ENCODE data around the gene RNF212.
"Not testable (repeated sequence)": the region's sequence is repeated elsewhere in the genome, so short reads cannot be mapped to it uniquely, and the experiment has no call there.

Gene RNF212, protein sequence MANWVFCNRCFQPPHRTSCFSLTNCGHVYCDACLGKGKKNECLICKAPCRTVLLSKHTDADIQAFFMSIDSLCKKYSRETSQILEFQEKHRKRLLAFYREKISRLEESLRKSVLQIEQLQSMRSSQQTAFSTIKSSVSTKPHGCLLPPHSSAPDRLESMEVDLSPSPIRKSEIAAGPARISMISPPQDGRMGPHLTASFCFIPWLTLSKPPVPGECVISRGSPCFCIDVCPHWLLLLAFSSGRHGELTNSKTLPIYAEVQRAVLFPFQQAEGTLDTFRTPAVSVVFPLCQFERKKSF

GRCh38 chr4:1113311-1114009 is at the start of gene RNF212:
TSS of gene RNF212 (minus strand) at chr4:1113564. CDS start at chr4:1113464, 100 bp downstream.
- DNase-seq: peak; percentile 11

GRCh38 chr4:1160351-1160750 is 47.0 kb upstream of the RNF212 start:
- DNase-seq: no peak

DNA sequence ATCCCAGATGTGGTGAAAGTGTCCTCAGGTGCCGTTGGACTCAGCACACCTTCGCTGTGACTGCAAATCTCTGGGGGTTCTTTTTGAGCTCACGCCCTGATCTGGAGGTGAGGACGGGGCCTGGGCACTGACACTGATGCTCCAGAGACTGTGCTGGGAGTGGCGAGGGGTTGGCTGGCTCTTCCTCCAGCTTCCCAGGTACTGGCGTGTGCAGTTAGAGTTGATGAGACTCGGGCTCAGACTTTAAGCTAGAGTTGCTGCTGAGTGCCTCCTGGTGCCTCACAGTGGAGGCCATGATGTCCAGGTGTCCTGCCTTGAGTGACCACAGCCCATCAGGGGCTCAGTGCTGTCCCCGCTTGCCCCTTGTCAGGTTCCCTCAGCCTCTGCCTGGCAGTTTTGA is 42.7 kb upstream of the RNF212 start:
- no peak for DNase-seq

DNA sequence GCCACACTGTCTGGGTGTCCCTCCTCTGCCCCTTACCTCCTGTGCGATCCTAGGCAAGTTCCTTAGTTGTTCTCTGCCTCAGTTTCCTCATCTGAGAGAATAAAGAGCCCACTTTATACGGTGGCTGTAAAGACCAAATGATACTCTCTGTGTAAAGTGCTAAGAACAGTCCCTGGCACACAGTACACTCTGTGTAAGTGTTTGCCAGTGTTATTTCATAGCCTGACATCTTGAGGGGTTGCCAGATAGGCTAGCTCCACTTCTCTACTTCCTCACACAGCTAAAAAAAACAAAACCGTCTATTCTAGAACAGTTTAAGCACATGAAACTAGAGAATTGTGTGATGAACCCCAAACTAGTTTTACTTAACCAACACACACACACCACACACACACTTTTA is 42.0 kb upstream of the RNF212 start:
- DNase-seq: no peak

GRCh38 chr4:1154523-1155182 is 41.3 kb upstream of the RNF212 start:
- no peak for DNase-seq

DNA sequence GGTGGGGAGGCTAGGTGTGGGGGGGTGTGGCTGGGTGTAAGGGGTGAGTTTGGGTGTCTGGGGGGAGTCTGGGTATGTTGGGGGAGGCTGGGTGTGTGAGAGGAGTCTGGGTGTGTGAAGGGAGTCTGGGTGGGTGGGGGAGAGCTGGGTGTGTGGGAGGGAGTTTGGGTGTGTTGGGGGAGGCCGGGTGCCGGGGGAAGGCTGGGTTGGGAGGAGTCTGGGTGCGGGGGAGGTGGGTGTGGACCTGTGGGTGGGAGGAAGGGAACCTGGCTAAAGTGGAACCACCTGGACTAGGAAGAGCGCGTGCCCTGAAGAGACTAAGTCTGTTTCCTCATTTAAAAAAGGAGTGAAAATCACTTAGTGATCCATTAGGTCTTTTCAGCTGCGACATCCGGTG is 40.8 kb upstream of the RNF212 start:
- no peak for DNase-seq

DNA sequence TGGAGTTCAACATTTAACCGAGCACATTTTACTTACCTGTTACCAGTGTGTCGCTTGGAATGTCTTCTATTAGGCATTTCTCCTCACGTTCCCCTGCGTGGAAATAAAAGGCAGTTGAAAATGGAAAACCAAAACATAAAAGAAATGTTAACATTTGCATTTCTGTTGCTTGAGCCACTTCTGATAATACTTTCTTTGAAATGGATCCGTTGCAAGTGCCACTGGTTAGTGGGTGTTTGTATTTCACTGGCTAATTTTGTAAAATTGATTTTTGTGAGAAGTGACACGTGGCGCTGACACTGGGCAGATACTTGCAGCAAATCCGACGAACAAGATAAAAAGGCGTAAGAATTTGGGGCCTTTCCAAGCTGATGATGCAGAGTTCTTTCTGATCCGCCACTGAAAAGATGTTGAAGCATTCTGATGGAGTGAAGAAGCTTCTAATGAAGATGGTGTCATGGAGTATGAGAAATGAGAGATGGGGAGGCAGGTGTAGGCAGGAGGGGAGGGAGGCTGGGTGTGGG is 40.3 kb upstream of the RNF212 start:
- DNase-seq: no peak

DNA sequence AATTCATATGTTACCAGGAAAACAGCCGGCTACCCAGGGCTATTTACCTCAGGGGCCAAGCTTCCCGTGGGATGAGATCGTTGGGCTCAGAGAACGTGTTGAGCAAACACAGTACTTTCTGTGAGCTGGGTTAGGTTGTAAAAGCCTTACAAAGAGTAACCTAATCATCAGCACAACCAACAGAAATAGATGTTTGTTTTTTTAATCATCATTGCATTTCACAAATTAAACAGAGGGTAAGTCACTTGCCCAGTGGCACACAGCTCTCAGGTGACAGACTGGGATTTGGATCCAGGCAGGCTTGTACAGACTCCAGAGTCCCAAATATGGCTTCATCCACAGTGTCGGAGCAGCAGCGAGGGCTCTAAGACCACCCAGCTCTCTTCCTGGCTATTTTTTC is 38.9 kb upstream of the RNF212 start:
- DNase-seq: no peak

- DNase-seq: no peak
Measured at GRCh38 chr4:1151541-1151940, 38.2 kb upstream of the RNF212 start.

- no peak for DNase-seq
Measured at GRCh38 chr4:1150875-1151274, 37.5 kb upstream of the RNF212 start.

- DNase-seq: no peak
Measured at GRCh38 chr4:1139860-1140259, 26.5 kb upstream of the RNF212 start.

- DNase-seq: no peak
Measured at GRCh38 chr4:1137850-1138249, 24.5 kb upstream of the RNF212 start.

- no peak for DNase-seq
Measured at GRCh38 chr4:1137063-1137776, 23.9 kb upstream of the RNF212 start.

GRCh38 chr4:1136048-1136447 is 22.7 kb upstream of the RNF212 start:
- no peak for DNase-seq

DNA sequence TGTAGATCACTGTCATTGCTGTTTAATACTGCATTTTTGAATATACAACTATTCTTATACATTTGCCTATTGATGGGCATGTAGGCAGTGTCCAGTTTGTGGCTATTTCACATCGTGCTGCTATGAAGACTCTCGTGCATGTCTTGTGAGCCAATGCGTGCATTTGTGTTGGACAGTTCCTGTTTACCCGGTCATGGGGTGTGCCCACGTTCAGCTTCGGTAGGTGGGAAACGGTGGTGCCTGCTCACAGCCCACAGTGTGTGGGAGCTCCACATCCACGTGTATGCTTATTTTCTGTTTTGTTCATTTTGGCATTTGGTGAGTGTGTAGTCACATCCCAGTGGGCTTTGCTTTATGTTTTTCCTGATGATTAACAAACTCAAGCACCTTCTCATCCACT is 19.7 kb upstream of the RNF212 start:
- no peak for DNase-seq

DNA sequence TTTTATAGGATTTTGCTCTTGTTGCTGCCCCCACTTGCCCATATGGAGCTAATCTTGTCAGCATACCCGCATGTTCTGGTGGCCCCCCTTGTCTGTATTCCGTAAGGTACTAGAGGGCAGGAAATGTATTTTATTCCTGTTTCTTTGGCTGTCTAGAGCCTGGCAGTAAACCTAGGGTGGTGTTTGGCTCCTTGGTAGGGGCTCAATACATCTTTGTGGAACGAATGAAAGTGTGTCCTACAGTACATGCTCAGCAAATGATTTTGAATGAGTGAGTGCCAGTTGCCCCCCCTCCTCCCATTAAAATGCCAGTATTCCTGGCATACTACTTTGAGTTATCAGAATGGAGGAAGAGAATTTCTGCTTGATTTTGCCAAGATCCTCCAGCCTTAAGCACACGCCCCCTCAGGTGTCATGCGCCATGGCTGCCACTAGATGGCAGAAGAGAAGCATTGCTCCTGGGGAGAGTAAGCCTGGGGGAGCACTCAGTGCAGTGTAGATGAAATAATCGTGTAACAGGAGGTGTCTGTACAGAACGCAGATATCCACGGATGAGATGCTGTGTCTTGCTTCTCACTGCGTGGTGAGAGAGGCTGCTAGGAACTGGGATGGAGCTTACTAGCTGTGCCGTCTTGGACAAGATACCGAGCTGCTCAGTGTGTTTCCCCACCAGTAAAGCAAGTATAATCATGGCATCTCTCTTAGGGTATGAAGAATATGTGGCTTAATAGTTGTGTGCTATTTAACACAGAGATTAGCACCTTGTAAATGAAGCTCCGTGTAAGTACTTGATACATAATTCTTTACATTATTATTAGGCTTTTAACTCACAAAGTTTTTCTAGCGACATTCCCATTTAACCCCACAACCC is 17.2 kb upstream of the RNF212 start:
- DNase-seq: no peak

DNA sequence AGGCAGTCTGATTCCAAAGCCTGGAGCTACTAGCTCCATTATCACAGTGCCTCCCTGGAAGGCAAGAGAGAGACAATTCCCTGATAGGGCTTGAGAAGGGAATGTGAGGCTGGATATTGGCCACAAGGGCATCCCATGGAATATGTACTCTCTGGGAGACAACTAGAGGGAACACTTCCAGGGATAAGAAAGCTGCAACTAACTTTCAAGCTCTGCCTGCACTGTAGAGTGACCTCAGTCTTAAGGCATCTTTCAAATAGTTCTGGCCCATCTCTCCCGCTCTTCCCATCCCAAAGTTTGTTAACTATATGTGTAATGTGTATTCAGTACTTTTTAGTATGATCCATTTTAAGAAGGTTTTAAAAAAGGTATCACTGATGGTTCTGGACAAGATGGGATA is 13.1 kb upstream of the RNF212 start:
- no peak for DNase-seq

DNA sequence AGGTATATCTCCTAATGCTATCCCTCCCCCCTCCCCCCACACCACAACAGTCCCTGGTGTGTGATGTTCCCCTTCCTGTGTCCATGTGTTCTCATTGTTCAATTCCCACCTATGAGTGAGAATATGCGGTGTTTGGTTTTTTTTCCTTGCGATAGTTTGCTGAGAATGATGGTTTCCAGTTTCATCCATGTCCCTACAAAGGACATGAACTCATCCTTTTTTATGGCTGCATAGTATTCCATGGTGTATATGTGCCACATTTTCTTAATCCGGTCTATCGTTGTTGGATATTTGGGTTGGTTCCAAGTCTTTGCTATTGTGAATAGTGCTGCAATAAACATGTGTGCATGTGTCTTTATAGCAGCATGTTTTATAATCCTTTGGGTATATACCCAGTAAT is 12.1 kb upstream of the RNF212 start:
- not testable (repeated sequence) for DNase-seq

GRCh38 chr4:1124818-1125217 is 11.5 kb upstream of the RNF212 start:
- DNase-seq: no peak

DNA sequence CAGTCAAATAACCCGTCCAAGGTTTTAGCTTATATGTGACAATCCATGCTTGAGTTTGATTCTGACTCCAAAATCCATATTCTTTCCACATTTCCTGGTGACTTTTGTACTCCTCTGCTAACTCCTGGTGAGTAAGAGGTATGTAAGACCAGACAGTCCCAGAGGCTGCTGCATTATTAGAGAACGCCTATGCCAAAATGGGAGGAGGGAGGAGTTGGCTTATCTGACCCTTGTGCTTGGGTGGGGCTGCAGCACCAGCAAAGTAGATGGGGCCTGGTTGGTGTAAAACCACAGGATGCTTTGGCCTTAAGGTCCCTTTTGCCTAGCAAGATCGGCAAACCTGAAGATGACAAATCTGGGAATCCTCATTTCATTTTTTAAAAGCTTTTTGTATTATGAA is 9.1 kb upstream of the RNF212 start:
- DNase-seq: no peak

- DNase-seq: no peak
Measured at GRCh38 chr4:1116838-1117237, 3.5 kb upstream of the RNF212 start.
